GM12878 (cell line): ENCODE data around the gene C17orf114.

ENCODE experiments used
- ATAC-seq: fragments of 200-7000 bp; cut with Tn5 transposase; 3 replicates; pipeline ENCODE4 v1.9.1; 2020; ENCODE audit warnings: mild to moderate bottlenecking, moderate library complexity
- BruUV-seq: library from RNA; stranded (reverse); fragments of 400-500 nt; replicated peaks from 2 replicates; lab custom pipeline; 2021; lab: Mats Ljungman, UMichigan
- CTCF ChIA-PET: fragments of 300-600 bp; sonication (Branson Sonifier 250); formaldehyde crosslinking; extraction: SDS; loops from one replicate; lab custom pipeline; 2021; ENCODE audit warnings: inconsistent platforms; lab: Yijun Ruan, JAX
- POLR2A ChIA-PET: fragments of 350-600 bp; formaldehyde crosslinking; extraction: SDS; loops from one replicate; lab custom pipeline; 2021; ENCODE audit warnings: inconsistent platforms; lab: Charles Lee
- RAD21 ChIA-PET: fragments of 300-600 bp; sonication (Branson Sonifier 250); formaldehyde crosslinking; loops from one replicate; lab custom pipeline; 2023; ENCODE audit warnings: antibody characterized with exemption; ENCODE audit not compliant: unreplicated experiment; lab: Charles Lee
- SMC1A ChIA-PET: fragments of 300-600 bp; sonication (Branson Sonifier 250); formaldehyde crosslinking; loops from one replicate; lab custom pipeline; 2023; ENCODE audit not compliant: unreplicated experiment, uncharacterized antibody; lab: Charles Lee
- DNase-seq: peaks from one replicate; pipeline ENCODE4 v3.0.0-alpha.2; 2011; ENCODE audit warnings: low read depth, low spot score
- FAIRE-seq: peaks from 3 replicates; lab custom pipeline; 2011; peaks lifted over from hg19 to GRCh38; lab: Jason Lieb, UNC
- H2AFZ ChIP-seq: 2 replicates; pipeline ENCODE4 v1.6.0; 2011; ENCODE audit warnings: low read depth, low read length, control low read depth; ENCODE audit not compliant: control insufficient read depth
- H3K27ac ChIP-seq: 2 replicates; pipeline ENCODE4 v1.5.1; 2011; ENCODE audit warnings: control low read depth; ENCODE audit not compliant: control insufficient read depth, insufficient read depth
- H3K27me3 ChIP-seq, 2 experiments: replicated peaks in 1 of 2; 2 replicates each; pipeline versions ENCODE4 v1.6.0 to v1.6.1; 2011; ENCODE audit warnings: low read length in 1 of 2; ENCODE audit not compliant: control insufficient read depth in 2 of 2, insufficient read depth in 2 of 2
- H3K36me3 ChIP-seq, 2 experiments: 2 replicates each; pipeline ENCODE4 v1.5.1; 2011; ENCODE audit warnings: low read length in 1 of 2; ENCODE audit not compliant: control insufficient read depth in 2 of 2, insufficient read depth in 2 of 2
- H3K4me1 ChIP-seq: 2 replicates; pipeline ENCODE4 v1.6.1; 2011; ENCODE audit warnings: mild to moderate bottlenecking, low read length, moderate library complexity, mixed read lengths; ENCODE audit not compliant: control insufficient read depth, insufficient read depth
- H3K4me2 ChIP-seq: 2 replicates; pipeline ENCODE4 v1.6.0; 2011; ENCODE audit warnings: control low read depth; ENCODE audit not compliant: control insufficient read depth, insufficient read depth
- H3K4me3 ChIP-seq: fragments of 200-600 bp; sonication (generic); 2 replicates; pipeline ENCODE4 v1.5.1; 2016
- H3K79me2 ChIP-seq: 2 replicates; pipeline ENCODE4 v1.6.0; 2011; ENCODE audit warnings: low read length; ENCODE audit not compliant: control insufficient read depth, insufficient read depth
- H3K9ac ChIP-seq: 2 replicates; pipeline ENCODE4 v1.8.0; 2011; ENCODE audit warnings: low read length, control low read depth, mixed read lengths; ENCODE audit not compliant: control insufficient read depth, insufficient read depth
- H3K9me3 ChIP-seq: replicated peaks from 3 replicates; pipeline ENCODE4 v1.5.1; 2011; ENCODE audit warnings: mild to moderate bottlenecking, low read length; ENCODE audit not compliant: control insufficient read depth, insufficient read depth
- H4K20me1 ChIP-seq: 2 replicates; pipeline ENCODE4 v1.6.0; 2011; ENCODE audit not compliant: control insufficient read depth, insufficient read depth
- PAX5 ChIP-seq: IDR thresholded peaks from 2 replicates; pipeline ENCODE4 v1.6.1; 2011; ENCODE audit warnings: low read depth, low read length, borderline replicate concordance
- POLR2AphosphoS5 ChIP-seq: IDR thresholded peaks from 2 replicates; pipeline ENCODE4 v1.6.1; 2011; ENCODE audit warnings: mild to moderate bottlenecking, low read length, inconsistent platforms
- RCOR1 ChIP-seq: conservative IDR thresholded peaks from 2 replicates; pipeline ENCODE4 v1.6.1; 2012; ENCODE audit warnings: low read depth, low read length, improper control_type of control experiment
- RFX5 ChIP-seq: IDR thresholded peaks from 2 replicates; pipeline ENCODE4 v1.6.1; 2011; ENCODE audit warnings: low read depth, low read length, improper control_type of control experiment
- SUPT20H ChIP-seq: IDR thresholded peaks from 2 replicates; pipeline ENCODE4 v1.6.1; 2011; ENCODE audit warnings: low read depth, mild to moderate bottlenecking, low read length, moderate library complexity, borderline replicate concordance; ENCODE audit not compliant: control insufficient read depth
- WGBS: methylation state at CpG from one replicate; pipeline ENCODE4 v1.1.6; 2016; ENCODE audit warnings: low lambda C conversion rate; ENCODE audit not compliant: insufficient replicate concordance, insufficient coverage; ENCODE audit errors: missing lambda C conversion rate; 5-methylcytosine and 5-hydroxymethylcytosine counted together
- in situ Hi-C: fragments of 300-500 bp; cut with MboI; formaldehyde crosslinking; loops from 9 replicates; pipeline ENCODE4 v1.14.3; 2018; ENCODE audit warnings: mixed read lengths
- intact Hi-C: fragments of 100-400 bp; cut with micrococcal nuclease; formaldehyde crosslinking; loops from one replicate; pipeline ENCODE4 v1.14.2; 2022; ENCODE audit not compliant: unreplicated experiment
- TF ChIP-seq, protein P1 (sequence below): fragments of 450-650 bp; formaldehyde crosslinking; IDR thresholded peaks from 2 replicates; pipeline ENCODE4 v1.5.0; 2022; ENCODE audit warnings: mild to moderate bottlenecking, missing genetic modification characterization
- TF ChIP-seq, protein P2 (sequence below): IDR thresholded peaks from 2 replicates; pipeline ENCODE4 v1.6.1; 2012; ENCODE audit warnings: low read length, inconsistent platforms
- TF ChIP-seq, protein P3 (sequence below): fragments of 450-650 bp; formaldehyde crosslinking; IDR thresholded peaks from 2 replicates; pipeline ENCODE4 v1.4.0; 2022; ENCODE audit warnings: mild to moderate bottlenecking, moderate library complexity

The C17orf114 gene

DNA sequence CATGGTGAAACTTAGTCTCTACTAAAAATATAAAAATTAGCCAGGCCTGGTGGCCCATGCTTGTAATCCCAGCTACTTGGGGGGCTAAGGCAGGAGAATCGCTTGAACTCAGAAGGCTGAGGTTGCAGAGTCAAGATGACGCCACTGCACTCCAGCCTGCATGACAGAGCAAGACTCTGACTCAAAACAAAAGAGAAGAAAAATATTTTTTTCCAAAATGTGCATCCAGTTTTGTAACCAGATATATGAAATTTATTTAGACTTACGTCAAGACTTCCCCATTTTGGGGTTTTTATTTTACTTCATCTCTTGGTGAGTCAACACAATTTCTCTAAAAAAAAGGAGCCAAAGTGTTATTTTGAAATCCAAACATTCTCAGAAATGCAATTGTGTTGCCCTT, 35.9 kb downstream of the C17orf114 start:
- FAIRE-seq: no peak
- H3K9me3 ChIP-seq: no peaks in the 10 kb centered on the region
- no peak overlapping the region for H3K9ac ChIP-seq
- no peaks in the 10 kb centered on the region for H3K27me3 ChIP-seq
- TF ChIP-seq PAX5 (no peak), RCOR1 (no peak), POLR2AphosphoS5 (no peak), SUPT20H (no peak), RFX5 (no peak)
- TF ChIP-seq, protein P1, sequence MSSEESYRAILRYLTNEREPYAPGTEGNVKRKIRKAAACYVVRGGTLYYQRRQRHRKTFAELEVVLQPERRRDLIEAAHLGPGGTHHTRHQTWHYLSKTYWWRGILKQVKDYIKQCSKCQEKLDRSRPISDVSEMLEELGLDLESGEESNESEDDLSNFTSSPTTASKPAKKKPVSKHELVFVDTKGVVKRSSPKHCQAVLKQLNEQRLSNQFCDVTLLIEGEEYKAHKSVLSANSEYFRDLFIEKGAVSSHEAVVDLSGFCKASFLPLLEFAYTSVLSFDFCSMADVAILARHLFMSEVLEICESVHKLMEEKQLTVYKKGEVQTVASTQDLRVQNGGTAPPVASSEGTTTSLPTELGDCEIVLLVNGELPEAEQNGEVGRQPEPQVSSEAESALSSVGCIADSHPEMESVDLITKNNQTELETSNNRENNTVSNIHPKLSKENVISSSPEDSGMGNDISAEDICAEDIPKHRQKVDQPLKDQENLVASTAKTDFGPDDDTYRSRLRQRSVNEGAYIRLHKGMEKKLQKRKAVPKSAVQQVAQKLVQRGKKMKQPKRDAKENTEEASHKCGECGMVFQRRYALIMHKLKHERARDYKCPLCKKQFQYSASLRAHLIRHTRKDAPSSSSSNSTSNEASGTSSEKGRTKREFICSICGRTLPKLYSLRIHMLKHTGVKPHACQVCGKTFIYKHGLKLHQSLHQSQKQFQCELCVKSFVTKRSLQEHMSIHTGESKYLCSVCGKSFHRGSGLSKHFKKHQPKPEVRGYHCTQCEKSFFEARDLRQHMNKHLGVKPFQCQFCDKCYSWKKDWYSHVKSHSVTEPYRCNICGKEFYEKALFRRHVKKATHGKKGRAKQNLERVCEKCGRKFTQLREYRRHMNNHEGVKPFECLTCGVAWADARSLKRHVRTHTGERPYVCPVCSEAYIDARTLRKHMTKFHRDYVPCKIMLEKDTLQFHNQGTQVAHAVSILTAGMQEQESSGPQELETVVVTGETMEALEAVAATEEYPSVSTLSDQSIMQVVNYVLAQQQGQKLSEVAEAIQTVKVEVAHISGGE: no peak
- TF ChIP-seq, protein P2, sequence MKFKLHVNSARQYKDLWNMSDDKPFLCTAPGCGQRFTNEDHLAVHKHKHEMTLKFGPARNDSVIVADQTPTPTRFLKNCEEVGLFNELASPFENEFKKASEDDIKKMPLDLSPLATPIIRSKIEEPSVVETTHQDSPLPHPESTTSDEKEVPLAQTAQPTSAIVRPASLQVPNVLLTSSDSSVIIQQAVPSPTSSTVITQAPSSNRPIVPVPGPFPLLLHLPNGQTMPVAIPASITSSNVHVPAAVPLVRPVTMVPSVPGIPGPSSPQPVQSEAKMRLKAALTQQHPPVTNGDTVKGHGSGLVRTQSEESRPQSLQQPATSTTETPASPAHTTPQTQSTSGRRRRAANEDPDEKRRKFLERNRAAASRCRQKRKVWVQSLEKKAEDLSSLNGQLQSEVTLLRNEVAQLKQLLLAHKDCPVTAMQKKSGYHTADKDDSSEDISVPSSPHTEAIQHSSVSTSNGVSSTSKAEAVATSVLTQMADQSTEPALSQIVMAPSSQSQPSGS: no peak
- TF ChIP-seq, protein P3, sequence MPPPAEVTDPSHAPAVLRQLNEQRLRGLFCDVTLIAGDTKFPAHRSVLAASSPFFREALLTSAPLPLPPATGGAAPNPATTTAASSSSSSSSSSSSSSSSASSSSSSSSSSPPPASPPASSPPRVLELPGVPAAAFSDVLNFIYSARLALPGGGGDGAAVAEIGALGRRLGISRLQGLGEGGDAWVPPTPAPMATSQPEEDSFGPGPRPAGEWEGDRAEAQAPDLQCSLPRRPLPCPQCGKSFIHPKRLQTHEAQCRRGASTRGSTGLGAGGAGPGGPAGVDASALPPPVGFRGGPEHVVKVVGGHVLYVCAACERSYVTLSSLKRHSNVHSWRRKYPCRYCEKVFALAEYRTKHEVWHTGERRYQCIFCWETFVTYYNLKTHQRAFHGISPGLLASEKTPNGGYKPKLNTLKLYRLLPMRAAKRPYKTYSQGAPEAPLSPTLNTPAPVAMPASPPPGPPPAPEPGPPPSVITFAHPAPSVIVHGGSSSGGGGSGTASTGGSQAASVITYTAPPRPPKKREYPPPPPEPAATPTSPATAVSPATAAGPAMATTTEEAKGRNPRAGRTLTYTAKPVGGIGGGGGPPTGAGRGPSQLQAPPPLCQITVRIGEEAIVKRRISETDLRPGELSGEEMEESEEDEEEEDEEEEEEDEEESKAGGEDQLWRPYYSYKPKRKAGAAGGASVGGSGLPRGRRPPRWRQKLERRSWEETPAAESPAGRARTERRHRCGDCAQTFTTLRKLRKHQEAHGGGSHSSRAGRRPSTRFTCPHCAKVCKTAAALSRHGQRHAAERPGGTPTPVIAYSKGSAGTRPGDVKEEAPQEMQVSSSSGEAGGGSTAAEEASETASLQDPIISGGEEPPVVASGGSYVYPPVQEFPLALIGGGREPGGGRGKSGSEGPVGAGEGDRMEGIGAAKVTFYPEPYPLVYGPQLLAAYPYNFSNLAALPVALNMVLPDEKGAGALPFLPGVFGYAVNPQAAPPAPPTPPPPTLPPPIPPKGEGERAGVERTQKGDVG (CRISPR knock-in tag): no peak
- ChIA-PET CTCF (no interaction called here), SMC1A (no interaction called here), RAD21 (no interaction called here), POLR2A (no interaction called here)
- WGBS: 31% methylated on average over 3 of the region's 3 CpGs
- no peak overlapping the region for H3K4me2 ChIP-seq
- no peak for DNase-seq
- in situ Hi-C loops (no loop called here), intact Hi-C loops (no loop called here)
- H3K4me3 ChIP-seq: no peak overlapping the region
- no peaks in the 10 kb centered on the region; the same call in 1 of the 2 replicates for H3K4me1 ChIP-seq
- H4K20me1 ChIP-seq: no peaks in the 10 kb centered on the region
- BruUV-seq: no TSS peak
- no peak overlapping the region for H2AFZ ChIP-seq
- ATAC-seq: no peak
- H3K36me3 ChIP-seq: no peaks in the 10 kb centered on the region
- no peak overlapping the region for H3K27ac ChIP-seq
- no peaks in the 10 kb centered on the region for H3K79me2 ChIP-seq
